GM12801 (cell line): ENCODE data around the gene FBXO41.

Experiments
- TF ChIP-seq, protein P1 (sequence below): IDR thresholded peaks from one replicate; pipeline ENCODE4 v1.5.1; 2011; ENCODE audit warnings: control low read depth; ENCODE audit not compliant: insufficient read length; ENCODE audit errors: extremely low read depth

The FBXO41 gene

DNA sequence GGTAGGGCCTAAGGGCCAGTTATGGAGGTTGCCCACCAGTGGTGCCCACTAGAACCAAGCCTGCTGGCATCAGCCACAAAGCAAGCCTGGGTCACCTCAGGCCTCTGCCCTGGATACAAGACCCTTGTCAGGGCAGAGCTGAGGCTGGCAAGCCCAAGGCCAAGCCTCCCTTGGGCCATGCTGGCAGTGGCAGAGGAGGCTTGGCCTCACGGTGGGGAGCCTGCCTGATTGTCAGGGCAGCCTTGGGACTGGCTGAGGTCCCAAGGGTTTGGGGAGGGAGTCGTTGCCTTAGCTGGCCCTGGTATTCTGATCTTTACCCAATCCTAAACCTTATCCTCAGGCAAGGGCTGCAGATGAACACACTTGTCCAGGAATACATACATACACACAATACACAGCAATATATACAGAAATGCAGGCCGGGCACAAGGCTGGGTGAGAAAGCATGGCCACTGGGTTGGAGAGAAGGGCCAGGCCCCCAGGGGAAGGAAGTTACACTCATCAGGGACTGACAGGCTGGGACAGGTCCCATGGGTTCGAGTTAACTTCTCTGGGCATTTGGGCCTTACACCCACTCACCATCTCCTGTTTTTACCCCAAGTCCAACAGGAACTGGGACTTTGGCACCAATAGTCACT, 29.2 kb downstream of the FBXO41 start:
- TF ChIP-seq, protein P1, sequence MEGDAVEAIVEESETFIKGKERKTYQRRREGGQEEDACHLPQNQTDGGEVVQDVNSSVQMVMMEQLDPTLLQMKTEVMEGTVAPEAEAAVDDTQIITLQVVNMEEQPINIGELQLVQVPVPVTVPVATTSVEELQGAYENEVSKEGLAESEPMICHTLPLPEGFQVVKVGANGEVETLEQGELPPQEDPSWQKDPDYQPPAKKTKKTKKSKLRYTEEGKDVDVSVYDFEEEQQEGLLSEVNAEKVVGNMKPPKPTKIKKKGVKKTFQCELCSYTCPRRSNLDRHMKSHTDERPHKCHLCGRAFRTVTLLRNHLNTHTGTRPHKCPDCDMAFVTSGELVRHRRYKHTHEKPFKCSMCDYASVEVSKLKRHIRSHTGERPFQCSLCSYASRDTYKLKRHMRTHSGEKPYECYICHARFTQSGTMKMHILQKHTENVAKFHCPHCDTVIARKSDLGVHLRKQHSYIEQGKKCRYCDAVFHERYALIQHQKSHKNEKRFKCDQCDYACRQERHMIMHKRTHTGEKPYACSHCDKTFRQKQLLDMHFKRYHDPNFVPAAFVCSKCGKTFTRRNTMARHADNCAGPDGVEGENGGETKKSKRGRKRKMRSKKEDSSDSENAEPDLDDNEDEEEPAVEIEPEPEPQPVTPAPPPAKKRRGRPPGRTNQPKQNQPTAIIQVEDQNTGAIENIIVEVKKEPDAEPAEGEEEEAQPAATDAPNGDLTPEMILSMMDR = no peak

DNA sequence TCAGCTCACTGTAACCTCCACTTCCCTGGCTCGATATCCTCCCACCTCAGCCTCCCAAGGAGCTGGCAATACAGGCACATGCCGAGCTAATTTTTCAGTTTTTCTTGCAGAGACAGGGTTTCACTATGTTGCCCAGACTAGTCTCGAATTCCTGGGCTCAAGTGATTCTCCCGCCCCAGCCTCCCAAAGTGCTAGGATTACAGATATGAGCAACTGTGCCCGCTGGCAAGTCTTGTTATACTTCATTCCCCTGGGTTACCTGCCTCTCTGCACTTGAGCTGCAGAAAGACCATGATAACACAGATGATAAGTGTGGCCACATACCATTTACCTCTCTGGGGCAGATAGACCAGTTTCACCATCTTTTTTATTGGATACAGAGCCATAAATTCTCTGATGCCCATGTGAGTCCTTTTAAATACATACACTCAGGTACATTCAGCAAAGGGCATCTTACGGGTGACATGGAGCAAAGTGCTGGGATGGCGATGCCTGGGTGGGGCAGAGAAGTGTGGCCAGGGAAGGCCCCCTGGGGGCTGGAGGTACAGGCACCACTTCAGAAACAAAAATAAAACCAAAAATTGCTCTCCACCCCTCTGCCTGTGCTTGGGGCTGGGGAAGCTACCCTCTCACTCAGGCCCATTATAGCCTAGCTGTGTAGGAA, 29.8 kb downstream of the FBXO41 start:
- TF ChIP-seq, protein P1 = no peak

DNA sequence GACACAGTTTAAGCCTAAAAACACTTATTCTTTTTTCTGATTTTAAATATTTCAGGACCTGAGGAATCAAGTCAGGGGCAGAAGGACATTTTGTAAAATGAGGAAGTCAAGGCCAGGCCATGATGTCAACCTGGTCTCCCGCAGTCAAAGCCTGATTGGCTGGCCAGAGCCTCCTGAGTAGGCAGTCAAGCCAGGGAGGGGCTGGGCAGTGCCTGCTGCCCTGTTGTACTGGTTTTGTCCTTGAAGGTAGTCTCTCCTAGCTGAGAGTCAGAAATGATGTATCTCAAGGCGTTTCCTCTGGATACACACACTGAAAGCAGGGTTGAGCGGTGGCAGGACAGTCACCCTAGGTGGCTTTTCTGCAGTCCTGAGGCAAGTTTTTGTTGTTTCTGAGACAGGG, 30.4 kb downstream of the FBXO41 start:
- TF ChIP-seq, protein P1 = no peak

DNA sequence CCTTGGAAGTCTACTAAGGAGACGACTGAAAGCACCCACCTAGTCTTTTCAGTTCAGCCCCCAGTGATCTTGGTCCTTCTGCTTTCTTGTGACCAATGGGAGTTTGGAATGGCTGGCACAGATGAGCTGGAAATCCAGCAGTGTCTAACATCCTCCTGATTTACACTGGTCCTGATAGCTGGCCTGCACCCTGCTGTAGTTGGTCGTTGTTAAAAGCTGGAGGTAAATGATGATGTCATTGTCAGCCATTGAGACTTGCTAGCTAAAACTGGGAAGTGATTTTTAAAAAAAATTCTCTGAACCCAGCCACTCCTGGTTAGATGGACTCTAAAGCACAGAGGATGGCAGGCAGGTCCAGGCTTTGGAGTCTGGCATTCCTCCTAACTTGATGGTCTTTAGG, 30.9 kb downstream of the FBXO41 start:
- TF ChIP-seq, protein P1 = no peak

DNA sequence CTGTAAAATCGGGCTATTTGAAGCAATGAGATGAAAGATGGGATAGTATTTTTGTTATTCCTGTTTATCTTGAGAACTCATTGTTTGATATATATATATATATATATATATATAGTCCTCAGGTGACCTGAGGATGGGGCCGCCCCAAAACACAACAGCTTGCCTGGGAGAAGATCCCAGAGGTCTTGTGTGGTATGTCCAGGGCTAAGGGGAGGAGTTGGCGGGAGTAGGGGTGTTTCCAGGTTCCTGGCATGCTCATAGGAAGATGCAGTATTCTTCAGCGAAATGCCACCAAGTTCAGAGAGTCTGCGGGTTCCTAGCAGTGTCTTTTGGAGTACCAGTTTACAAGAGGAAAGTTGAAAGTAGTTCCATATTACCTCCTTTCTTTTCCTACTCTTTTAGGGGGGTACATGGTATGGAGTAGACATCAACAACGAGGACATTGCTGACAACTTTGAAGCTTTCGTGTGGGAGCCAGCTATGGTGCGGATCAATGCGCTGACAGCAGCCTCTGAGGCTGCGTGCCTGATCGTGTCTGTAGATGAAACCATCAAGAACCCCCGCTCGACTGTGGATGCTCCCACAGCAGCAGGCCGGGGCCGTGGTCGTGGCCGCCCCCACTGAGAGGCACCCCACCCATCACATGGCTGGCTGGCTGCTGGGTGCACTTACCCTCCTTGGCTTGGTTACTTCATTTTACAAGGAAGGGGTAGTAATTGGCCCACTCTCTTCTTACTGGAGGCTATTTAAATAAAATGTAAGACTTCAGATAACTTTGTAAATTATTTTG, 31.8 kb downstream of the FBXO41 start:
- TF ChIP-seq, protein P1 = no peak

DNA sequence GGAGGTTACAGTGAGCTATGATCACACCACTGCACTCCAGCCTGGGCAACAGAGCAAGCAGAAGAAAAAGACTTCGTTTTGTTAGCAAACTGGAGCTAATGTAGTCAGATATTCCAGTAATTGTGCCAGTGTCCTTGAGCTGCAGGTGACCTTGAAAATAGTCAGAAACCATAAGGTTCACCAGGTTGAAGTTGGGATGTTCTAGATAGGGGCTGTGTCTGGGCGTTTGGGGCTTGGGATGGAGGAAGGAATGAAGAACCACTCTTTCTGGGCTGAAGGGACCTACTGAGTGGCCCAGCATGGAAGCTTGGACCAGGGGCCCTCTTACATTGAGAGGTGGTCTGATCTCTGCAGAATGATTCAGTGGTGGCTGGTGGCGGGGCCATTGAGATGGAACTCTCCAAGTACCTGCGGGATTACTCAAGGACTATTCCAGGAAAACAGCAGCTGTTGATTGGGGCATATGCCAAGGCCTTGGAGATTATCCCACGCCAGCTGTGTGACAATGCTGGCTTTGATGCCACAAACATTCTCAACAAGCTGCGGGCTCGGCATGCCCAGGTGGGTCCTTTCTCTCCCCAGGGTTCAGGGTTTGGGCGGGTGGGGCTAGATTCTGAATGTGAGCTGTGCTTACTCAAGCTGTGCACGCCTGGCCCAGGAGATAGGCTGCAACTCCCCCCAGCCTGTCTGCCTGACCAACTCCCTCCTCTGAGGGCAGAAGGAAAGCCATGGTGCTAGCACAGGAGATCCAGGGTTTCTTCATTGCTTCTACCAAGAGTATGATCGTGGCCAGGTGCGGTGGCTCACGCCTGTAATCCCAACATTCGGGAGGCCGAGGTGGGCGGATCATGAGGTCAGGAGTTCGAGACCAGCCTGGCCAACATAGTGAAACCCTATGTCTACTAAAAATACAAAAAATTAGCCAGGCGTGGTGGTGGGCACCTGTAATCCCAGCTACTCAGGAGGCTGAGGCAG, 33.1 kb downstream of the FBXO41 start:
- TF ChIP-seq, protein P1 = no peak
